Stomach (tissue), 9 donors: ENCODE measurements around the gene CST11. TPM values are rescaled to one million over a fixed set of nuclear protein-coding genes. Genes with fewer than 3 reads are reported as not detected.

Source experiments
- DNase-seq, 2 donors: peaks; one replicate each; pipeline versions ENCODE4 v3.0.0 to v3.0.0-alpha.2; 2013 to 2019
- H3K27ac ChIP-seq, 5 donors: fragments of 200-600 bp in 4 of 5; sonication (generic) in 4 of 5; one replicate each; pipeline ENCODE4 v1.5.1; 2013 to 2019; ENCODE audit warnings: mild to moderate bottlenecking in 1 of 5, moderate library complexity in 1 of 5
- H3K27me3 ChIP-seq, 3 donors: fragments of 200-600 bp; sonication (generic); one replicate each; pipeline ENCODE4 v1.5.1; 2017 to 2019; ENCODE audit warnings: mixed run types in 1 of 3
- H3K36me3 ChIP-seq, 4 donors: fragments of 200-600 bp; sonication (generic); 1 replicate in 3 of 4; 2 replicates in 1 of 4; pipeline ENCODE4 v1.5.1; 2016 to 2019
- H3K4me1 ChIP-seq, 4 donors: fragments of 200-600 bp; sonication (generic); one replicate each; pipeline ENCODE4 v1.5.1; 2016 to 2019
- H3K4me3 ChIP-seq, 4 donors: fragments of 200-600 bp; sonication (generic) in 3 of 4; one replicate each; pipeline ENCODE4 v1.5.1; 2016 to 2019; ENCODE audit warnings: mild to moderate bottlenecking in 1 of 4
- H3K9me3 ChIP-seq, 4 donors: fragments of 200-600 bp; sonication (generic); one replicate each; pipeline ENCODE4 v1.5.1; 2016 to 2019
- EP300 ChIP-seq: sonication (generic); formaldehyde crosslinking; IDR thresholded peaks from one replicate; pipeline ENCODE4 v1.6.1; 2017; ENCODE audit warnings: antibody characterized with exemption
- POLR2A ChIP-seq, 4 donors: fragments of 450-650 bp; IDR thresholded peaks; one replicate each; pipeline ENCODE4 v1.6.1; 2016; ENCODE audit warnings: antibody characterized with exemption in 4 of 4, control low read depth in 2 of 4, mild to moderate bottlenecking in 1 of 4, moderate library complexity in 1 of 4
- POLR2AphosphoS5 ChIP-seq, 3 donors: sonication (generic); formaldehyde crosslinking; IDR thresholded peaks; one replicate each; pipeline ENCODE4 v1.6.1; 2016; ENCODE audit warnings: antibody characterized with exemption in 3 of 3
- WGBS, 5 donors: extraction: QIAGEN DNeasy Blood & Tissue Kit in 3 of 5; methylation state at CpG; one replicate each; pipeline versions ENCODE4 v1.1.5 to v1.1.7; 2013 to 2018; 5-methylcytosine and 5-hydroxymethylcytosine counted together
- intact Hi-C: fragments of 100-400 bp; cut with DNase I; formaldehyde crosslinking; loops from one replicate; pipeline ENCODE4 v1.15.1; 2023; ENCODE audit warnings: low total_unique reads
- polyA plus RNA-seq, 3 donors: library from polyadenylated mRNA; stranded (reverse); fragments of 200-250 nt; gene quantifications; one replicate each; pipeline ENCODE4 v1.2.3, GENCODE V29; 2013
- total RNA-seq, 5 donors: library from RNA; depleted of rRNA; stranded (reverse); fragments of >200 nt; gene quantifications; one replicate each; pipeline versions ENCODE4 v1.1.0 to v1.2.3, GENCODE V29; 2014 to 2016
- TF ChIP-seq, protein P1 (sequence below), 7 experiments: fragments of 450-650 bp in 4 of 7; fragments of 200-600 bp in 3 of 7; sonication (generic) in 3 of 7; IDR thresholded peaks; one replicate each; pipeline ENCODE4 v1.5.1; 2016 to 2019; ENCODE audit warnings: antibody characterized with exemption in 7 of 7, control low read depth in 2 of 7, mild to moderate bottlenecking in 1 of 7
- donor health status: healthy with polysubstance abuse.
- donor health status: Bipolar disorder and iron deficiency.
- donor health status: healthy.

CST11 gene
- total and polyA plus RNA-seq, 8 donors: not detected

DNA sequence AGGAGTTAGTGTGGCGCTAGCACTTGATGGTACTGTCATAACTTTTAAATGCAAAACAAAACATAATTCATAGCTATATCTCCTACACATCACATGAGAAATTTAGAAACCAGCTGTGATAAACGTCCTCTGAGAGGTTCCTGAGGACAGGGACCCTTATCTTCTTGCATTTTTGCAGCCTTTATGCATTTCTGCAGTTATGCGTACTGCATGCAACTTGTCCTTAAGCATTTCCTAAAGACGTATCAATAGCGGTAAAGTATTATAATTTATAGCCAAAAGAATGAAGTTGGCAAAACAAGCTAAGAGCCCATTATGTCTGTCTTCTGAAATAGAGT is 33.0 kb downstream of the CST11 start:
- Histone ChIP-seq H3K36me3 (no peaks in the 10 kb centered on the region), H3K4me1 (peaks cover 7 to 58% (median 36%) of the 10 kb centered on the region in 4 donors), H3K9me3 (no peaks in the 10 kb centered on the region), H3K27me3 (no peaks in the 10 kb centered on the region), H3K4me3 (peak overlapping the region; percentile 79 to 98 (median 83)), H3K27ac (peak overlapping the region in 4 of 5 donors; percentile 91 to 94 (median 92))
- no peak for TF ChIP-seq POLR2A (IDR thresholded peaks at IDR 0.05)
- TF ChIP-seq, protein P1, sequence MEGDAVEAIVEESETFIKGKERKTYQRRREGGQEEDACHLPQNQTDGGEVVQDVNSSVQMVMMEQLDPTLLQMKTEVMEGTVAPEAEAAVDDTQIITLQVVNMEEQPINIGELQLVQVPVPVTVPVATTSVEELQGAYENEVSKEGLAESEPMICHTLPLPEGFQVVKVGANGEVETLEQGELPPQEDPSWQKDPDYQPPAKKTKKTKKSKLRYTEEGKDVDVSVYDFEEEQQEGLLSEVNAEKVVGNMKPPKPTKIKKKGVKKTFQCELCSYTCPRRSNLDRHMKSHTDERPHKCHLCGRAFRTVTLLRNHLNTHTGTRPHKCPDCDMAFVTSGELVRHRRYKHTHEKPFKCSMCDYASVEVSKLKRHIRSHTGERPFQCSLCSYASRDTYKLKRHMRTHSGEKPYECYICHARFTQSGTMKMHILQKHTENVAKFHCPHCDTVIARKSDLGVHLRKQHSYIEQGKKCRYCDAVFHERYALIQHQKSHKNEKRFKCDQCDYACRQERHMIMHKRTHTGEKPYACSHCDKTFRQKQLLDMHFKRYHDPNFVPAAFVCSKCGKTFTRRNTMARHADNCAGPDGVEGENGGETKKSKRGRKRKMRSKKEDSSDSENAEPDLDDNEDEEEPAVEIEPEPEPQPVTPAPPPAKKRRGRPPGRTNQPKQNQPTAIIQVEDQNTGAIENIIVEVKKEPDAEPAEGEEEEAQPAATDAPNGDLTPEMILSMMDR (IDR thresholded peaks at IDR 0.05): no peak
- 48 to 56% (median 51%) methylated on average over 5 of the region's 5 CpGs for WGBS, 5 donors
- intact Hi-C loops: no loop called here
- DNase-seq: no peak

DNA sequence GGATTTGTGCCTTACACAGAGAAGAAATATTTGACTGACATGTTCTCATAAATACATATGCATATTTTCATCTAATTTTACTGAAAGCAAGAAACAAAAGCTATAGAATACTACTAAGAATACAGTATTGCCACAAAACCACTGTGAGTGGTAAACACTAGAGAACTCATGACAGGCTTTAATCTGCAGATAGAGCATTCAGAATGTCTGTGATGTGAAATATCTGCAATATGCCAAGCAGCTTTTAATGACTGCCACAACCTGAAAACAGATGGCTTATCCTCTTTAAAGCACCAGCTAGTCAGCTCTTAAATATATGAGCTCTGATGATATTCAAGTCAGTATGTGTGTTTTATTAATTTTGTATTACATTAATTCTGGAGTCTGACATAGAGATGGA is 34.8 kb downstream of the CST11 start:
- H3K4me1 ChIP-seq: peaks cover 7 to 66% (median 36%) of the 10 kb centered on the region in 4 donors
- TF ChIP-seq, protein P1 (IDR thresholded peaks at IDR 0.05): no peak
- TF ChIP-seq POLR2A (IDR thresholded peaks at IDR 0.05): no peak
- no peak for TF ChIP-seq POLR2AphosphoS5 (IDR thresholded peaks at IDR 0.05)
- TF ChIP-seq EP300: no peak
- no peak for DNase-seq
- H3K36me3 ChIP-seq: no peaks in the 10 kb centered on the region
- no peaks in the 10 kb centered on the region for H3K9me3 ChIP-seq
- no peaks in the 10 kb centered on the region for H3K27me3 ChIP-seq
- intact Hi-C loops: no loop called here
- no peak overlapping the region for H3K27ac ChIP-seq
- no peak overlapping the region for H3K4me3 ChIP-seq

DNA sequence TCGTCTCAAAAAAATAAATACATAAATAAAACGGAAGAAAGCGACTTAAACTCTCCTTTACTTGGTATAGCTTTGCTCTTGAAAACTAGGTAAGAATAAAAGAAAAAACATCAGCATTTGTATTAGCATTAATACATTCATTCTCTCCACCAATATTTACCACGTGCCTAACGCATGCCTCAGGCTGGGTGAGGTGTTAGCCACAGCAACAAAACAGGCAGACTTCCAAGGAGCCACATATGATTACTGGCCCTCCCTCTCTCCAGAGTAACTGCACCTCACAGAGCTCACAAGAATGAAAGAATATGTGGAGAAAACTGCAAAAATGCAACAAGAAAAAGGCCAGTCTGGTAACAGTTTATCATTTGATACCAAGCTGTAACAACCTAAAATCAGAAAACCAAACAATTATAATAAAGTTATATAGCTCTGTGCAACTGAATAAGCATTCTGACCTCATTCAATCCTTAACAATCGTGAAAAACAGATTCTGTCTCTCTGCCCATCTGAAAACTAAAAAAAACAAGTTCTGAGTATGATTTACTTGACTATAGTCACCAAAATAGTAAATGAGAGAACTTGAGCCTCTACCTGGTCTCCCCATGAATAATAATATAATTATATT is 36.6 kb downstream of the CST11 start:
- no peak overlapping the region for H3K4me3 ChIP-seq
- TF ChIP-seq, protein P1 (IDR thresholded peaks at IDR 0.05): no peak
- TF ChIP-seq EP300 (no peak), POLR2AphosphoS5 (IDR thresholded peaks at IDR 0.05) (no peak), POLR2A (IDR thresholded peaks at IDR 0.05) (no peak)
- no peak for DNase-seq
- H3K27ac ChIP-seq: no peak overlapping the region
- intact Hi-C loops: no loop called here
- H3K4me1 ChIP-seq: peaks cover 11 to 77% (median 35%) of the 10 kb centered on the region in 4 donors
- 55 to 72% (median 58%) methylated on average over 6 of the region's 6 CpGs for WGBS, 5 donors
- H3K36me3 ChIP-seq: no peaks in the 10 kb centered on the region
- no peaks in the 10 kb centered on the region for H3K27me3 ChIP-seq
- H3K9me3 ChIP-seq: no peaks in the 10 kb centered on the region

DNA sequence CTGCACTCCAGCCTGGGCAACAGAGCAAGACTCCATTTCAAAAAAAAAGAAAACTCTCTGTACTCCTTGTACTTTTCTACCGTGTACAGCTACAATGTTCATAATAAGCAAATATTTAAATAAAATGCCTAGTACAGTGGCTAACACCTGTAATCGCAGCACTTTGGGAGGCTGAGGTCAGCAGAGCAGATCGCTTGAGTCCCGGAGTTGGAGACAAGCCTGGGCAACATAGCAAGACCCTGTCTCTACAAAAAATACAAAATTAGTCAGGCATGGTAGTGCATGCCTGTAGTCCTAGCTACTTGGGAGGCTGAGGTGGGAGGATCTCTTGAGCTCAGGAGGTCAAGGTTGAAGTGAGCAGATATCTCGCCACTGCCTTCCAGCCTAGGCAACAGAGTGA is 37.1 kb downstream of the CST11 start:
- Histone ChIP-seq H3K4me1 (peaks cover 11 to 81% (median 35%) of the 10 kb centered on the region in 4 donors), H3K36me3 (no peaks in the 10 kb centered on the region), H3K9me3 (no peaks in the 10 kb centered on the region), H3K4me3 (no peak overlapping the region), H3K27ac (no peak overlapping the region), H3K27me3 (no peaks in the 10 kb centered on the region)
- intact Hi-C loops: no loop called here
- no peak for TF ChIP-seq POLR2AphosphoS5 (IDR thresholded peaks at IDR 0.05)
- no peak for TF ChIP-seq POLR2A (IDR thresholded peaks at IDR 0.05)
- TF ChIP-seq, protein P1 (IDR thresholded peaks at IDR 0.05): no peak
- TF ChIP-seq EP300: no peak
- no peak for DNase-seq
- WGBS, 5 donors: 50 to 73% (median 61%) methylated on average over 5 of the region's 5 CpGs
